ENCODE measurements around the gene FOXJ1.

The FOXJ1 gene

DNA sequence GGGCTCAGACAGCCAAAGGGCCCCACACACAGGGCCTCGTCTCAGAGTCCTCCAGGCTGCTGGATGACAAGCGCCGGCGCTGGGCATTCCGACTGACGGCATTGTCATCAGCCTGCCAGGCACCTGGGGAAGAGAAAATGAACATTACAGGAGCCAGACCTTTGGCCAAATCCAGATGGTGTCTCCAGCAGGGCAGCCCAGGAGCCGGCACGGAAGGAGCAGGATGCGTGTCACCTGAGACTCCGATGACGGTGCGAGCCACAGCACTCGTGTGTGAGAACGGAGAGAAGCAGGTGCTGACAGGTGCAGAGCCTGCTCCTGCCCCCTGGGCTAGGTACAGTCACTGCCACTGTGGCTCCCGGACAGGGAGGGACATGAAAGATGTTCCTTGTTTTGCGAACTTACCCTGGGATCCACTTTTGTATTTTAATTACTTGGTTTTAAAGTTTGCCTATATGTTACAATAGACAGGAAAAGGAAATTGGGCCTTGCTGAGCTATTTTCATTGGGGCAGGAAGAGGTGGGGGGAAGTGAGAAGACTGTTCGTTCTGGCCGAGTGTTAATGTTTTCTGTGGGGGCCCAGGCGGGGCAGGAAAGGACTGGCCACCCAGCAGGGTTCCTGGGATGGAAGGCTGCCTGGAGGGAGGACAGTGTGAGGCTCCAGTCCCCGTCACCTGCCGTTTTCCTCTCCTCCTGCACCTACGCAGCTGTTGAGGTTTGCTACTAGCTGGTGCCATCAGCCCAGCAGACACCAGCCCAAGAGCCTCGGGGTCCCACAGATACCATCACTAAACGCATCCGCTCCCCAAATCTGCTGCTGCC lies 4.4 kb upstream of the FOXJ1 start:
- TF ChIP-seq PAX5 (IDR thresholded peaks at IDR 0.05; ENCODE audit: insufficient read depth, low read length, severe bottlenecking) (no peak), SPI1 (IDR thresholded peaks at IDR 0.05; ENCODE audit: low read depth, low read length) (peak; percentile 74)
- DNase-seq (ENCODE audit: insufficient read length, low spot score) (no peak), FAIRE-seq (no peak)

DNA sequence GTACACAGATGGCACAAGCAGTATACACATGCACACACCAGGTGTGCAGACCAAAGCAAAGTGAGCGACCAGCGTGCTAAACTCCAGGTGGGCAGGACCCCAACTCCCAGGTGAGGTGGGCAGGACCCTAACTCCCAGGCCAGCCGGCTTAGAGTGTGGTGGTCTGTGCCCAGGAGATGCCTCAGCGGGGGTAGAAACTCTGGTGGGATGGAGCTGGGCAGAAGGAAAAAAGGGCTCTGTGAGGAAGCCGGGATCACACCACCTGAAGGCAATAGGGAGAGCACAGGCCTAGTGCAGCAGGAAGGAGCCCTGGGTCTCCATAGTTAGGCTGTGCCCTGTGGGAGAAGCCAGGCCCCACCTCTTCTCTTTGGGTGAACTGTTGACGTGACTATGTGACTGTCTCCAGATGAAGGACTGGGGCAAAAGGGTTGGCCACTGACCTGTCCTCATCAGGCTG lies 1.6 kb upstream of the FOXJ1 start:
- FAIRE-seq, result no peak
- TF ChIP-seq POLR2A (IDR thresholded peaks at IDR 0.05; ENCODE audit: low read depth, low read length) (no peak), POLR2AphosphoS5 (IDR thresholded peaks at IDR 0.05; ENCODE audit: low read depth, low read length) (no peak), TAF1 (IDR thresholded peaks at IDR 0.05; ENCODE audit: low read depth, low read length) (no peak), POU2F2 (IDR thresholded peaks at IDR 0.05; ENCODE audit: low read depth, low read length) (no peak), SPI1 (IDR thresholded peaks at IDR 0.05; ENCODE audit: low read depth, low read length) (no peak), PAX5 (IDR thresholded peaks at IDR 0.05; ENCODE audit: insufficient read depth, low read length, severe bottlenecking) (no peak)
- DNase-seq (ENCODE audit: insufficient read length, low spot score), result no peak

DNA sequence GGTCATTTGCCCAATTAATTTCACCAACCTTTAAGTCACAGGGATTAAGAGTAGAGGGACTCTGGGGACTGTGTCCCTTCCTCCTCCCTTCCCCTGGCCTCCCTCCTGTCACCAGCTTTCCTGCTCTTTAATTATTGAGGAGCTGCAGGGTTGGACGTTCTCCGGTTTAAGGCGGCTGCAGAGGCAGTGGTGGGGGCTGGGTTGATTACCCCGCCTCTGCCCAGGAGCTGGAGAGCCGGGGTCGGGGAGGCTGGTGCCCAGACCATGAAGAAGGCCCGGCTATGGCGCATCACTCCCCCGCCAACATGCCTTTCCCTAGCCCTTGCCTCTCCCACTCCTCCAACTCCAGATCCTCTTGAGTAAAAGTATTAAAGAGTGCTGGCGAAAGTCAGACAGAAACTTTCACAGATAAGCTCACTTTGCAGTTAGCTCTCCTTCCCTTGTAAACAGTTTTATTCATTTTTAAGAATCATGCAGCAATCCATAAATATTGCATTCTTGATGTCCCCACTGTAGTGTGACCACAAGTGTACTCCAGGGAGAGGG lies 1.1 kb upstream of the FOXJ1 start:
- no peak for DNase-seq (ENCODE audit: insufficient read length, low spot score)
- TF ChIP-seq PAX5 (IDR thresholded peaks at IDR 0.05; ENCODE audit: insufficient read depth, low read length, severe bottlenecking) (no peak), POU2F2 (IDR thresholded peaks at IDR 0.05; ENCODE audit: low read depth, low read length) (no peak), TAF1 (IDR thresholded peaks at IDR 0.05; ENCODE audit: low read depth, low read length) (no peak), POLR2A (IDR thresholded peaks at IDR 0.05; ENCODE audit: low read depth, low read length) (no peak), POLR2AphosphoS5 (IDR thresholded peaks at IDR 0.05; ENCODE audit: low read depth, low read length) (no peak), SPI1 (IDR thresholded peaks at IDR 0.05; ENCODE audit: low read depth, low read length) (no peak)
- FAIRE-seq, result no peak

DNA sequence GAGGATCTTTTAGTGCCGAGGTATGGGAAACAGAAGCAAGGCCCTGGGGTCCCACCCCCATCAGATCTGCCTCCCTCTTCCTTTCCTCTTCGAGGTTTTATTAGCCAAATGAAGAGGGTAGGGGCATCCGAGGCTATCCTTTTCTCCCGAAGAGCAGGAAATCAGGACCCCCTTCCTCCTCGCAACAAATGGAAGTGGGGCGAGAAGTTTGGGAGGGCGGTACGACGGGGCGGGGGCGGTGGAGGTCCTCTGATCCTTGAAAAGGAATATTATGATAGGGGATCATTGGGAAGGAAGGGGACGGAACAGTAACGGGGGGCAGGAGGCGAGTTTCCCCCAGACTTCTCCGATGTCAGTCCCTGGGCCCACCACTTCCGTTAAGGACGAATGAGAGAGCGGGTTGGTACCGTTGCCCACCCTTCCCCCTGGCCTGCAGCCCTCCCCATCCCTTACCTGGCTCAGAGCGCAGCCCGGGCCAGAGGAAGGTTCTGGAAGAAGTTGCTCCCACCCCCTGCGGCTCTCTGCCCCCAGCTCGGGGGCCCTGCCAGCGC lies 309 bp downstream of the FOXJ1 start:
- TF ChIP-seq POLR2A (IDR thresholded peaks at IDR 0.05; ENCODE audit: low read depth, low read length), result no peak
- no peak for TF ChIP-seq TAF1 (IDR thresholded peaks at IDR 0.05; ENCODE audit: low read depth, low read length)
- TF ChIP-seq POLR2AphosphoS5 (IDR thresholded peaks at IDR 0.05; ENCODE audit: low read depth, low read length), result no peak
- TF ChIP-seq SPI1 (IDR thresholded peaks at IDR 0.05; ENCODE audit: low read depth, low read length), result no peak
- no peak for TF ChIP-seq PAX5 (IDR thresholded peaks at IDR 0.05; ENCODE audit: insufficient read depth, low read length, severe bottlenecking)
- no peak for TF ChIP-seq POU2F2 (IDR thresholded peaks at IDR 0.05; ENCODE audit: low read depth, low read length)
- DNase-seq (ENCODE audit: insufficient read length, low spot score) (no peak), FAIRE-seq (no peak)

DNA sequence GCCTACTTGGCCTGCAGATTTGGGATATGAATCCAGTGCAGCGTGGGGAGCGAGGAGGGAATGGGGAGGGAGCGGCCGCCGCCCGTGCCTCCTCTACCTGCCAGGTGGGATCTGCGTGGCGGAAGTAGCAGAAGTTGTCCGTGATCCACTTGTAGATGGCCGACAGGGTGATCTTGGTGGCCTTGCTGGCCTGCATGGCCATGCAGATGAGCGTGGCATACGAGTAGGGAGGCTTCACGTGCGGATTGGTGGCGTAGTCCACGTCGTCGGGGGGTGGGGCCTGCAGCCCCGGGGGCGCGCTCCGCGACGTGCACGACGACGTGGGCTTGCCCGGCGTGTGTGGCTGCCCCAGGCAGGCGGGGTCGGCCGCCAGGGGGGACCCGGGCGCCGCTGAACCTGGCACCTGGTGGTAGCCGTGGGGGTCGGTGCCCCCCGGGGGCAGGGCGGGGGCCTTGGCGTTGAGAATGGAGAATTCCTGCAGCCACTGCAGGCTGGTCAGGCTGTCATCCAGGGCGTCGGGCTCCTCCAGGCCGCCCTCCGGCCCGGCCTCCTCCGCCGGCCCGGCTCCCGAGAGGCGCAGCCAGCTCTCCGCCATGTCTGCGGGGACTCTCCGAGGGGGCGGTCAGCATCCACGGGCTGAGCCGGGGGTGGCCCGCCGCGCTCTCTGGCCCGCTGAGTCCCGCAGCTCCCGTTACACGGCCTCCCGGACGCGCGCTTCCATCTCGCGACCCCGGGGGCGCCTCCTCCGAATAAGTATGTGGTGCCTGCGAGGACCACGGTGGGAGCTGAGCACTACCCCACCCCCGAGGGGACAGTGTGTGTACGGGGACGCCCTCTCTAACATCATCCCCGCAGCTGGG lies 1.0 kb downstream of the FOXJ1 start:
- TF ChIP-seq TAF1 (IDR thresholded peaks at IDR 0.05; ENCODE audit: low read depth, low read length) (no peak), POU2F2 (IDR thresholded peaks at IDR 0.05; ENCODE audit: low read depth, low read length) (no peak), SPI1 (IDR thresholded peaks at IDR 0.05; ENCODE audit: low read depth, low read length) (no peak), POLR2AphosphoS5 (IDR thresholded peaks at IDR 0.05; ENCODE audit: low read depth, low read length) (no peak), PAX5 (IDR thresholded peaks at IDR 0.05; ENCODE audit: insufficient read depth, low read length, severe bottlenecking) (no peak), POLR2A (IDR thresholded peaks at IDR 0.05; ENCODE audit: low read depth, low read length) (no peak)
- DNase-seq (ENCODE audit: insufficient read length, low spot score) (peak; percentile 76), FAIRE-seq (peak; percentile 89)

DNA sequence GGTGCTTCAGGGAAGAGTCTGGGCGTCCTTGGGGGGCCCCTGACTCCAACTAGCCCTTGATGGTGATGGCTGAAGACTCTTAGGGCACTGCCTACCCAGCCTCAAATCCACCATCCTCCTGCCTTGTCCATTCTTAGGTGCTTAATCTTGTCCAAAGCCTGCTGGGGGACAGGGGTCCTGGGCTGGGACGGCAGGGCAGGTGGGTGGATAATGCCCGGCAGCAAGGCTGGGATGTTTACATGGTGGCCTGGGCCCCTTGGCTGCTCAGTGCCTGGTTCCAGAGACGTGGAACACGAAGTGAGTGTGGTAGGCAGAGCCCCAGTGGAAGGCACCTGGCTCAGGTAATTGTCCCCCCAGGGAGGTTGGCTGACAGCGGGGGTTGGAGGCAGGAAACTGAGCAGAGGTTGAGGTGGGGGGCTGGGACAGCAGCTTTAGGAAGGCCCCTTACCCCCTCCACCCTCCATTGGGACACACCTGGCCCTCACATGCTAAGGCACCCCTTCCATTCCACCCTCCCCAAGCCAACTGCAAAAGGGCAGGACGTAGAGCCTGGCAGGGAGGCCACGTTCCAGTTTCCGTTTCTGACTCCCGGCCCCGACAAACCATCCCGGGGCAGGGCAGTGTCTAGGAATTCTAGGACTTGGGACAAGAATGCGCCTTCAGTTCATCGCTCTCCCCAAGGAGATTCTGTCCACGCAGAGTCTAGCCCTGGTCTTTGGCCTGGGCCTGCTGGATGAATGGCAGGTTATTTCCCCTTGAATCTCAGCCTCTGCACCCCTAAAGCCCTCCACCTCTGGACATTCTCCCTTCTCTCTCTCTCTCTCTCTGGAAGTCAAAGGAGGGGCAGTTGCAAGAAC lies 1.9 kb downstream of the FOXJ1 start:
- no peak for TF ChIP-seq POU2F2 (IDR thresholded peaks at IDR 0.05; ENCODE audit: low read depth, low read length)
- TF ChIP-seq POLR2AphosphoS5 (IDR thresholded peaks at IDR 0.05; ENCODE audit: low read depth, low read length), result no peak
- TF ChIP-seq PAX5 (IDR thresholded peaks at IDR 0.05; ENCODE audit: insufficient read depth, low read length, severe bottlenecking), result no peak
- no peak for TF ChIP-seq POLR2A (IDR thresholded peaks at IDR 0.05; ENCODE audit: low read depth, low read length)
- TF ChIP-seq TAF1 (IDR thresholded peaks at IDR 0.05; ENCODE audit: low read depth, low read length), result no peak
- no peak for TF ChIP-seq SPI1 (IDR thresholded peaks at IDR 0.05; ENCODE audit: low read depth, low read length)
- DNase-seq (ENCODE audit: insufficient read length, low spot score) (no peak), FAIRE-seq (no peak)

DNA sequence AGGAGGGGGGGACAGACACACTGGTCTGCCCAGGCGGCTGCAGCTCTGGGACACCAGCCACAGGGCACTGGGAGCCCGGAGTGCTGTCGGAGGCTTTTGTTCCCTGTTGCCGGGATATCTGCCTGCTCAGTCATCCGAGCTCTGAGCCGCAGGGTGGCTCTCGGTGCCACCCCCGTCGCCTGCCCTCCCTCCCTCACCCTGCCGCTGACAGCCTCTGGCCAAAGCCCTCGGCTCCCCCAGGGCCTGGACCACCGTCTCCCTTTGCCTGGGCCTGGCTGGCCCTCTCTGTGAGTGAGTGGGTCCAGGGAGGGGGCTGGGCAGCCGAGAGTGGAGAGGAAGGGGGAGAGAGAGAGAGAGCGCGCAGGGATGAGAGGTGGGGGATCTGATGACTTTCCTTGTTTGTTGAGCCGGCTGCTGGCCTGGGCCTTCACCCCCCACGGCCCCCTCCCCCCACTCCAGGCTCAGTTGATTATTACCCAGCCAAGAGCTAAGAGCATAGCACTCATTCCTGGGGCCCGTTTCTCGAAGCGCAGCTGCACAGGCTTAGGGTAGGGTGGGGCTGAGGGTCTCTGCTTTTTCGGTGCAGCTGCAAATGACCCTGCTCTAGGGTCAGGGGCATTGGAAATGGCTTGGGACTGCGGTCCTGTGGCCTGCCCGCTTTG lies 2.7 kb downstream of the FOXJ1 start:
- FAIRE-seq (no peak), DNase-seq (ENCODE audit: insufficient read length, low spot score) (no peak)
- no peak for TF ChIP-seq POU2F2 (IDR thresholded peaks at IDR 0.05; ENCODE audit: low read depth, low read length)
- no peak for TF ChIP-seq TAF1 (IDR thresholded peaks at IDR 0.05; ENCODE audit: low read depth, low read length)
- no peak for TF ChIP-seq POLR2A (IDR thresholded peaks at IDR 0.05; ENCODE audit: low read depth, low read length)
- no peak for TF ChIP-seq POLR2AphosphoS5 (IDR thresholded peaks at IDR 0.05; ENCODE audit: low read depth, low read length)
- TF ChIP-seq PAX5 (IDR thresholded peaks at IDR 0.05; ENCODE audit: insufficient read depth, low read length, severe bottlenecking), result no peak
- no peak for TF ChIP-seq SPI1 (IDR thresholded peaks at IDR 0.05; ENCODE audit: low read depth, low read length)
